NCI-H510A treated with DMSO at 0.1 percent for 48 hours (cell line): ENCODE results near the gene MAG.

ENCODE experiments used
- DNase-seq: peaks from one replicate; lab custom pipeline; 2025; lab: John Stamatoyannopoulos, UW

Gene MAG

DNA sequence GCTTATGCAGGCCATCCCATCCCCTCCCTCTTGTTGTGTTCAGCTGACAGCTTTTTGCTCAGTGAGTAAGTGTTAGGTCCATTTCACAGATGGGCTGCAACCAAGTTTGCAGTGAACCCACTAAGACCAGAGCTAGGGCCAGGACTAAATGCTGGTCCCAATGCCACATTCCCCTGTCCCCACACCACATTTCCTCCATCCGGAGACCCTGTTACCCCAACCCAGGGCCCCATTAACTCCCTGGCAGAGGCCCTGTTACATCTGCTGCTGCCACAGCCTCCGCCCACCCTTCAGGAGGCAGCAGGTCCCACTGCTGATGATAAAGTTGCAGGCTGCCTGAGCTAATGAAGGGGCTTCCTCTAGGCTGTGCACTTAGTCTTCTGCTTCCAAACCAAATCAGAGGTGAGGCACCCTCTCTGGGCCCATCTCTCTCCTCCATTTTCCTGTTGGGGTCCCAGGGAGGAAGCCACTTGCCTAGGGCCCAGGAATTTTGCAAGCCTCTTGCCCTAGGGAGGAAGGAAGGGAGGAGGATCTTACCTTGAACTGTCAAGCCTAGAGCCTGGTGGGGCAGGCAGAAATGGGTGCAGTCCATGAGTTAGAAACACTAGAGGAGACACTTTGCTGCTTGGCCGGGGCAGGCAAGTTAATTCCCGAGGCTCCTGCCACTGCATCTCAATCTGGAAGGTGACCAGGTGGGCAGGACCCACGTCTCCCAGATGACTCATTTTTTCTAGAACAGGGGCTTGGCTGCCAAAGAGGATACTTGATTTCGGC lies 26.6 kb upstream of the MAG start:
- no peak for DNase-seq

GRCh38 chr19:35265900-35266519 lies 26.0 kb upstream of the MAG start:
- peak; percentile 5 for DNase-seq

- no peak for DNase-seq
Observed at GRCh38 chr19:35266520-35267352, 25.2 kb upstream of the MAG start.

GRCh38 chr19:35267353-35267817 lies 24.6 kb upstream of the MAG start:
- no peak for DNase-seq

- DNase-seq, result peak; percentile 39
Observed at GRCh38 chr19:35267818-35268535, 24.0 kb upstream of the MAG start.

- DNase-seq, result peak; percentile 19
Observed at GRCh38 chr19:35268536-35269437, 23.2 kb upstream of the MAG start, which contains the start of gene USF2. TSS of gene USF2 (plus strand) at chr19:35268962. CDS start at chr19:35269102, 140 bp downstream.

- peak; percentile 76 for DNase-seq
Observed at GRCh38 chr19:35269438-35270117, 22.4 kb upstream of the MAG start.

- DNase-seq, result no peak
Observed at GRCh38 chr19:35270381-35270811, 21.6 kb upstream of the MAG start.

GRCh38 chr19:35271546-35271945 lies 20.4 kb upstream of the MAG start:
- DNase-seq, result no peak

DNA sequence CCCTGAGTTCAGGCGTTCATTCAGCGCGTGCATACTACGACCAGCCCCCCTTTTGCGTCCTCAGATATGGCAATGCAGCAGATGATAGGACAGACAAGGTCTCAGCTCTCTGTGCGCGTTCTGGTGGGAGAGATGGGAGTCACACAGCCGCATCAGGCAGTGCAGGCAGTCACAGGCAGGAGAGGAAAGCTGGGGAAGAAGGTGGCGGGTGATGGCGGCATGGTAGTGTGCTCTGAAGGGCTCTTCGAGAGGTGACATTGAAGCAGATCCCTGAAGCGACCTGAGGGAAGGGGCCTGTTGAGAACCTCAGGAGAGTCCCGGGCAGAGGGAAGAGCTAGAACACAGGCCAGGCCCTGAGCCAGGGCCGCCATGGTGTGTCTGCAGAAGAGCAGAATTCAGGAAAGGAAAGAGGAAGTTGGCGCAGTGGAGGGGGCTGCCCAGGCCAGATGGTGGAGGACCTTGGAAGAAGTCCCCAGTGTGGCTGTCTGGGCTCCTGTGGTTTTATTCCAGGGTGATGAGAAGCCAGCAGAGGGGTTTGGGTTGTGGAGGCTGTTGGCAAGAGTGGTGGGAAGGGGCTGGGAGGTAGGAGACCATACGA lies 19.7 kb upstream of the MAG start:
- DNase-seq, result no peak

DNA sequence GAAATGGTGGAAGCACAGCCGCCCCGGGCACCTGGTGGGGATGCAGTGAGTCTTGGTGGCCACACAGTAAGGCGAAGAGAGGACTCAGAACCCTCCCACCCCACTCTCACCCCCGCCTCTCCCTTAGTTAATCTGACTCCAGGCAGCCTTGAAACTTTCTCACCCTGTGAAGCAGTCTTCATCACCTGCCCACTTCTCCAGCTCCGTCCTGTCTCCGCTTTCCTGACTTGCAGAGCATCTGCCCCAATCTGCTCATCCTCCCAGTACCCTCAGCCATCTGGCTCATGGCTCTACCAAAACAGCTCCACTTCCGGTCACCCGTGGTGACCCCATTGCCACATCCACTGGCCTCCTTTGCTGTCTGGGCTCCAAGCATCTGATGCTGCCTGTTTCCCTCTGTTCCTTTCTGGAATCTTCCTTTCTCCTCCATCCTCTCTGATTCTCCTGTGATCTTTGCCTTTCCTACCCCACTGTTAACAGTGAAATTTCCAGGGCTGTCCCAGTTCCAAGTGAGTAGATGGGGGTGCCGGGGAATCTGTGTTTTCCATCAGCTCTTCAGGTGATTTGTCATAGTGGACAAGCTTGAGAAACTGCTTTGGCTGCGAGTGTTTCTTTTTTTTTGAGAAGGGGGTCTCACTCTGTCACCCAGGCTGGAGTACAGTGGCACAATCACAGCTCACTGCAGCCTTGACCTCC lies 18.9 kb upstream of the MAG start:
- no peak for DNase-seq

DNA sequence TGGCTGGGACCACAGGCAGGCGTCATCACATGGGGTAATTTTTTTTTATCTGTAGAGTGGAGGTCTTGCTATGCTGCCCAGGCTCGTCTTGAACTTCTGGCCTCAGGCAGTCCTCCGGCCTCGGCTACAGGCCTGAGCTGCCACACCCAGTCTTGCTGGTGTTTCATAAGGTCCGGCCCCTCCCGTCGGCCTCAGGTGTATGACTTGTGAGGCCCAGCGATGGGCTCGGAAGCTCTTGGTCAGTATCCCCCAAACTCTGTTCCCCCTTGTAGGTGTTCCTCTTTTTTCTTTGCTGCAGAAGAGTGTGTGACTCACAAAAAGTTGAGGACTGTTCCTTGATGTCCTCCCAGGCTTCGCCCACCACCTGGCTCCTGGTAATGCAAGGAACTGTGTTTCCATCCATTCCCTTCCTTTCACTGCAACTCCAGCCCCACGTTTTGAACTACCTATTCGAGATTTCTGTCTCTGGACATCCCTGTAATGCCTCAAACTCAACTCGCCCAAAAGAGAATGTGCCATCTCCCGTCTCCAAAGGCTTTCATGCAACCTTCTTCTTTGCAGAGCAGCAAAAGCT lies 18.2 kb upstream of the MAG start:
- no peak for DNase-seq

GRCh38 chr19:35274323-35274722 lies 17.6 kb upstream of the MAG start:
- no peak for DNase-seq

DNA sequence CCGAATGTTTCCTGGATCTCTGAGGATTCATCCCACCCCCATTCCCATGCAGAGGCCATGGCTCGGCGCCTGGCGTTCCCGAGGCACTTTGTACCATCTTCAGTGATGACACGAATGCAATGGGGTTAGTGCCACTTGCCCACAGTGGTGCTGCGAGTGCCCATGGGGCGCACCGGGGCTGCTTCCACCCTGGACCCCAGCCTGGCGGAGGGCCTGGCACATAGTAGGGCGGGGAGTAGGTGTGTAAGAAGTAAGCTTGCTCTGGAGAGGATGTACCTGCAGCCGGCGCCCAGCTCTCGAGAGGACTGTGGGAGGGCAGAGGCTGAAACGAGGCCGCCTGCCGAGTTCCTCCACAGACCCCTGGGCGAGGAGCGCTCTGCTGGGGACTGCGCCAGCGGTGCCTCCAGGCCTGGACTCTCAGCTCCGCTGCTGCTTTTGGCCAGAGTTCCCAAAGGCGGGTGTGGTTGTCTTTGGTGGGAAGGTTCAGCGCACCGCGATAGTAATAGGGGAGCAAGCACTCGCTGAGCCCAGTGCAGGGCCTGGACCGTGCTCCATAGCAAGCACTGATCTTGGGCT lies 15.2 kb upstream of the MAG start:
- no peak for DNase-seq

DNA sequence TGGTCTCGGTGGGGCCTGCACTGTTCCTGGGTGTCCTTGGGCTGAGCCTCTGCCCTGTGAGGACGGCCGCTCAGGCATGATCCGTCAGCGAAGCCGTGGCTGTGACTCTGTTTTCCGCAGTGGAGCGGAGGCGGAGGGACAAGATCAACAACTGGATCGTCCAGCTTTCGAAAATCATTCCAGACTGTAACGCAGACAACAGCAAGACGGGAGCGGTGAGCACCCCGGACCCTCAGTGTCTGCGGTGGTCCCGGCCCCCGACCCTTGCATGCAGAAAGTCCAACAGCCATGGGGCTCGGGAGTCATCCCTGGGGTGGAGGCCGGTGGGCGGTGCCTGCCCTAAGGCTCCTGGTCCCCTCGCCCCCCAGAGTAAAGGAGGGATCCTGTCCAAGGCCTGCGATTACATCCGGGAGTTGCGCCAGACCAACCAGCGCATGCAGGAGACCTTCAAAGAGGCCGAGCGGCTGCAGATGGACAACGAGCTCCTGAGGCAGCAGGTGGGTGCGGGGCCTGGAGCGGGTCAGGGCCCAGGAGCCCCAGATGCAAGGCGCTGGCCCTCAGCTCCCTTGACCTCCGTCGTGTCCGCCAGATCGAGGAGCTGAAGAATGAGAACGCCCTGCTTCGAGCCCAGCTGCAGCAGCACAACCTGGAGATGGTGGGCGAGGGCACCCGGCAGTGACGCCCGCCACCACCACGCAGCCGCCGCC lies 13.2 kb upstream of the MAG start:
- DNase-seq, result no peak

GRCh38 chr19:35279374-35279773 lies 12.6 kb upstream of the MAG start:
- DNase-seq, result no peak

- no peak for DNase-seq
Observed at GRCh38 chr19:35279985-35280821, 11.8 kb upstream of the MAG start.
